ENCODE results near the gene PUS1.
"Not testable (repeated sequence)": the region's sequence is repeated elsewhere in the genome, so short reads cannot be mapped to it uniquely, and the experiment has no call there.

The PUS1 gene

GRCh38 chr12:131928711-131929580 is at the start of gene PUS1:
Gene PUS1 (plus strand): TSS chr12:131929276. CDS start chr12:131929723, 447 bp downstream.
- FAIRE-seq = no peak

GRCh38 chr12:131882804-131883520 is 46.1 kb upstream of the PUS1 start:
- no peak for FAIRE-seq

GRCh38 chr12:131883521-131883900 is 45.6 kb upstream of the PUS1 start:
- FAIRE-seq = no peak

GRCh38 chr12:131885076-131885475 is 44.0 kb upstream of the PUS1 start:
- not testable (repeated sequence) for FAIRE-seq

- FAIRE-seq = no peak
Measured at GRCh38 chr12:131885543-131886057, 43.5 kb upstream of the PUS1 start.

- not testable (repeated sequence) for FAIRE-seq
Measured at GRCh38 chr12:131891722-131892121, 37.4 kb upstream of the PUS1 start.

GRCh38 chr12:131892711-131893604 is 36.1 kb upstream of the PUS1 start:
- no peak for FAIRE-seq

GRCh38 chr12:131893605-131894312 is 35.3 kb upstream of the PUS1 start:
- no peak for FAIRE-seq

GRCh38 chr12:131894313-131894860 is 34.7 kb upstream of the PUS1 start, which contains the start of gene ULK1:
Gene ULK1 (plus strand): TSS chr12:131894622. CDS start chr12:131895002, 380 bp downstream.
- FAIRE-seq = no peak

GRCh38 chr12:131894981-131895639 is 34.0 kb upstream of the PUS1 start:
- FAIRE-seq = no peak

- no peak for FAIRE-seq
Measured at GRCh38 chr12:131895640-131896079, 33.4 kb upstream of the PUS1 start.

- no peak for FAIRE-seq
Measured at GRCh38 chr12:131896080-131896810, 32.8 kb upstream of the PUS1 start.

- FAIRE-seq = no peak
Measured at GRCh38 chr12:131896811-131897270, 32.2 kb upstream of the PUS1 start.

- FAIRE-seq = no peak
Measured at GRCh38 chr12:131897276-131897675, 31.8 kb upstream of the PUS1 start.

GRCh38 chr12:131897875-131898274 is 31.2 kb upstream of the PUS1 start:
- FAIRE-seq = no peak

GRCh38 chr12:131900397-131900796 is 28.7 kb upstream of the PUS1 start:
- no peak for FAIRE-seq

- no peak for FAIRE-seq
Measured at GRCh38 chr12:131901431-131902331, 27.4 kb upstream of the PUS1 start.

GRCh38 chr12:131902332-131903241 is 26.5 kb upstream of the PUS1 start:
- FAIRE-seq = no peak

All from TTC549 (cell line).